Gastroesophageal sphincter (tissue), 4 donors: ENCODE measurements around the gene NEO1. TPM values are rescaled to one million over a fixed set of nuclear protein-coding genes. Genes with fewer than 3 reads are reported as not detected.

Experiments used
- ATAC-seq: fragments of 150-250 bp; one replicate; pipeline ENCODE4 v1.9.1; 2016; ENCODE audit warnings: mild to moderate bottlenecking, moderate library complexity
- H3K27ac ChIP-seq, 4 donors: fragments of 200-600 bp; sonication (generic) in 3 of 4; 1 replicate in 3 of 4; 2 replicates in 1 of 4; pipeline ENCODE4 v1.5.1; 2016 to 2019
- H3K27me3 ChIP-seq: fragments of 200-600 bp; sonication (generic); one replicate; pipeline ENCODE4 v1.5.1; 2019
- H3K36me3 ChIP-seq, 2 donors: fragments of 200-600 bp; sonication (generic); one replicate each; pipeline ENCODE4 v1.5.1; 2019; ENCODE audit warnings: control low read depth in 1 of 2
- H3K4me1 ChIP-seq, 3 donors: fragments of 200-600 bp; sonication (generic); 1 replicate in 2 of 3; 2 replicates in 1 of 3; pipeline ENCODE4 v1.5.1; 2016 to 2019; ENCODE audit warnings: control low read depth in 2 of 3
- H3K4me3 ChIP-seq, 2 donors: fragments of 200-600 bp; sonication (generic); one replicate each; pipeline ENCODE4 v1.5.1; 2019; ENCODE audit warnings: mild to moderate bottlenecking in 1 of 2, moderate library complexity in 1 of 2
- H3K9me3 ChIP-seq, 3 donors: fragments of 200-600 bp; sonication (generic); one replicate each; pipeline ENCODE4 v1.5.1; 2017 to 2019; ENCODE audit warnings: control low read depth in 2 of 3
- EP300 ChIP-seq: sonication (generic); formaldehyde crosslinking; IDR thresholded peaks from one replicate; pipeline ENCODE4 v1.6.1; 2017; ENCODE audit warnings: antibody characterized with exemption, mild to moderate bottlenecking
- POLR2A ChIP-seq, 2 donors: fragments of 450-650 bp; IDR thresholded peaks; one replicate each; pipeline ENCODE4 v1.6.1; 2017; ENCODE audit warnings: antibody characterized with exemption in 2 of 2, mild to moderate bottlenecking in 2 of 2, moderate library complexity in 1 of 2
- POLR2AphosphoS5 ChIP-seq: sonication (generic); formaldehyde crosslinking; IDR thresholded peaks from one replicate; pipeline ENCODE4 v1.6.1; 2017; ENCODE audit warnings: antibody characterized with exemption
- WGBS, 2 donors: methylation state at CpG; one replicate each; pipeline ENCODE4 v1.1.5; 2018; ENCODE audit warnings: low coverage in 1 of 2; 5-methylcytosine and 5-hydroxymethylcytosine counted together
- total RNA-seq, 4 donors: library from RNA; depleted of rRNA; stranded (reverse); fragments of >200 nt; gene quantifications; one replicate each; pipeline ENCODE4 v1.1.0, GENCODE V29; 2016
- TF ChIP-seq, protein P1 (sequence below), 4 experiments: fragments of 200-600 bp in 2 of 4; fragments of 450-650 bp in 2 of 4; sonication (generic) in 1 of 4; IDR thresholded peaks; one replicate each; pipeline ENCODE4 v1.5.1; 2017 to 2019; ENCODE audit warnings: antibody characterized with exemption in 4 of 4, mild to moderate bottlenecking in 2 of 4, moderate library complexity in 2 of 4

The NEO1 gene
- total RNA-seq, 4 donors from 2014 or later: 28.3 to 61.7 (median 36.1) TPM

GRCh38 chr15:73006523-73006922 lies 45.7 kb upstream of the NEO1 start:
- TF ChIP-seq POLR2AphosphoS5 (no peak), POLR2A (IDR thresholded peaks at IDR 0.05) (no peak), EP300 (no peak)
- TF ChIP-seq, protein P1, sequence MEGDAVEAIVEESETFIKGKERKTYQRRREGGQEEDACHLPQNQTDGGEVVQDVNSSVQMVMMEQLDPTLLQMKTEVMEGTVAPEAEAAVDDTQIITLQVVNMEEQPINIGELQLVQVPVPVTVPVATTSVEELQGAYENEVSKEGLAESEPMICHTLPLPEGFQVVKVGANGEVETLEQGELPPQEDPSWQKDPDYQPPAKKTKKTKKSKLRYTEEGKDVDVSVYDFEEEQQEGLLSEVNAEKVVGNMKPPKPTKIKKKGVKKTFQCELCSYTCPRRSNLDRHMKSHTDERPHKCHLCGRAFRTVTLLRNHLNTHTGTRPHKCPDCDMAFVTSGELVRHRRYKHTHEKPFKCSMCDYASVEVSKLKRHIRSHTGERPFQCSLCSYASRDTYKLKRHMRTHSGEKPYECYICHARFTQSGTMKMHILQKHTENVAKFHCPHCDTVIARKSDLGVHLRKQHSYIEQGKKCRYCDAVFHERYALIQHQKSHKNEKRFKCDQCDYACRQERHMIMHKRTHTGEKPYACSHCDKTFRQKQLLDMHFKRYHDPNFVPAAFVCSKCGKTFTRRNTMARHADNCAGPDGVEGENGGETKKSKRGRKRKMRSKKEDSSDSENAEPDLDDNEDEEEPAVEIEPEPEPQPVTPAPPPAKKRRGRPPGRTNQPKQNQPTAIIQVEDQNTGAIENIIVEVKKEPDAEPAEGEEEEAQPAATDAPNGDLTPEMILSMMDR (IDR thresholded peaks at IDR 0.05): no peak
- H3K27ac ChIP-seq: no peak overlapping the region
- H3K36me3 ChIP-seq: no peaks in the 10 kb centered on the region
- H3K4me3 ChIP-seq: no peak overlapping the region
- peaks cover 24% of the 10 kb centered on the region for H3K27me3 ChIP-seq
- H3K4me1 ChIP-seq: peaks cover 0 to 7% (median 0%) of the 10 kb centered on the region in 3 donors
- no peaks in the 10 kb centered on the region for H3K9me3 ChIP-seq
- WGBS, 2 donors: 76 to 100% methylated on average over 1 of the region's 1 CpG
- ATAC-seq: no peak

DNA sequence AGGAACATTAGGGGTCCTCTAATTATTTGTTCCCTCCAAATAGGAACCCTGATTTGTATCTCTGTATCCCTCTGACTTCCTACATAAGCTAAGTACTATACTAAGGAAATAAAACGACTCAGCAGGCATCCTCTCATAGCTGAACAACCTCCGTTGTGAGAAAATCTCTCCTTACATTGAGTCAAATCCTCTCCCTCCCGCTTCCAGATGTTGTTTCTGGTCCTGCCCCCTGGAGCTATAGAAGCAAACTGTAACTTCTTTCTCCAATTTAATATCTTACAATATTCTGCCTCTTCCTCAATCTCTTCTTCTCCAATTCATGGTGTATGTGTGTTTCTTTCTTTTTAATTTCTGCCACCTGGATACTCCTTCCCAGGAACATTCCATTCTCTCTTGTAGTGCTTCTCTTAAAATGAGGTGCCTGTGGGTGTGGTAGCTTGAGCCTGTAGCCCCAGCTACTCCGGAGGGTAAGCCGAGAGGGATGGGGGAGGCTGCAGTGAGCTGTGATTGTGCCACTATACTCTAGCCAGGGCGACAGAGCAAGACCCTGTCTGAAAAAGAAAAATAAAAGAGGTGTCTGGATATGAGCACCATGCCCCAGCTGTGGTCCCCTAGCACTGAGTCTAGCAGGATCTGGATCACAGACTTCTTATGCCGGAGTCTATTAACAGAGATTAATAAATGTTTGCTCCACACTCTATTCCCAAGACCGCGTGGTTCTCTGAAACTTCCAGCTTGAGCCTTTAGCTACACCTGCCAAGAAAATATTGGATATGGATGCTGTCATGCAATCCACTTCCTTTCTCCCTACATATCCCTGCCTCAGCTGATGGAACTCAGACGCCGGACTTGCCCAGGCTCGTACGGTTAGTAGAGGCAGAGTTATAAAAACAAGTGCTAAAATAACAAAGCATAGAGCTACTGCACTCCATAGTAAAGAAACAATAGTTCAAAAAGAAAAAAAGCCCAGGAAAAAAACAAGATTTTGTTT lies 42.9 kb upstream of the NEO1 start:
- Histone ChIP-seq H3K4me1 (peaks cover 0 to 7% (median 0%) of the 10 kb centered on the region in 3 donors), H3K4me3 (no peak overlapping the region), H3K9me3 (no peaks in the 10 kb centered on the region), H3K27ac (no peak overlapping the region), H3K36me3 (no peaks in the 10 kb centered on the region), H3K27me3 (peaks cover 24% of the 10 kb centered on the region)
- WGBS, 2 donors: 39 to 55% methylated on average over 9 to 10 of the region's 13 CpGs
- ATAC-seq: no peak
- TF ChIP-seq POLR2A (IDR thresholded peaks at IDR 0.05) (no peak), EP300 (no peak), POLR2AphosphoS5 (no peak)
- TF ChIP-seq, protein P1 (IDR thresholded peaks at IDR 0.05): no peak

GRCh38 chr15:73010154-73011152 lies 41.8 kb upstream of the NEO1 start:
- Histone ChIP-seq H3K4me3 (no peak overlapping the region), H3K27me3 (peaks cover 18% of the 10 kb centered on the region), H3K27ac (no peak overlapping the region), H3K9me3 (no peaks in the 10 kb centered on the region), H3K36me3 (no peaks in the 10 kb centered on the region), H3K4me1 (peaks cover 0 to 7% (median 0%) of the 10 kb centered on the region in 3 donors)
- ATAC-seq: no peak
- whole genome bisulfite sequencing, 2 donors: 67% methylated on average over 2 to 7 of the region's 10 CpGs
- TF ChIP-seq, protein P1 (IDR thresholded peaks at IDR 0.05): no peak
- TF ChIP-seq POLR2A (IDR thresholded peaks at IDR 0.05) (no peak), EP300 (no peak), POLR2AphosphoS5 (no peak)

- no peak for ATAC-seq
- TF ChIP-seq POLR2A (IDR thresholded peaks at IDR 0.05) (no peak), POLR2AphosphoS5 (no peak), EP300 (no peak)
- TF ChIP-seq, protein P1 (IDR thresholded peaks at IDR 0.05): no peak
- Histone ChIP-seq H3K36me3 (no peaks in the 10 kb centered on the region), H3K4me1 (peaks cover 0 to under 1% (median 0%) of the 10 kb centered on the region in 3 donors), H3K9me3 (no peaks in the 10 kb centered on the region), H3K27me3 (no peaks in the 10 kb centered on the region), H3K4me3 (no peak overlapping the region), H3K27ac (no peak overlapping the region)
- 100% methylated on average over 1 of the region's 1 CpG; no CpG with 5 or more reads in 1 of the 2 donors for WGBS, 2 donors
Observed at GRCh38 chr15:73014904-73015303, 37.4 kb upstream of the NEO1 start.
